ENCODE measurements around the gene CELSR2.

CELSR2 gene

DNA sequence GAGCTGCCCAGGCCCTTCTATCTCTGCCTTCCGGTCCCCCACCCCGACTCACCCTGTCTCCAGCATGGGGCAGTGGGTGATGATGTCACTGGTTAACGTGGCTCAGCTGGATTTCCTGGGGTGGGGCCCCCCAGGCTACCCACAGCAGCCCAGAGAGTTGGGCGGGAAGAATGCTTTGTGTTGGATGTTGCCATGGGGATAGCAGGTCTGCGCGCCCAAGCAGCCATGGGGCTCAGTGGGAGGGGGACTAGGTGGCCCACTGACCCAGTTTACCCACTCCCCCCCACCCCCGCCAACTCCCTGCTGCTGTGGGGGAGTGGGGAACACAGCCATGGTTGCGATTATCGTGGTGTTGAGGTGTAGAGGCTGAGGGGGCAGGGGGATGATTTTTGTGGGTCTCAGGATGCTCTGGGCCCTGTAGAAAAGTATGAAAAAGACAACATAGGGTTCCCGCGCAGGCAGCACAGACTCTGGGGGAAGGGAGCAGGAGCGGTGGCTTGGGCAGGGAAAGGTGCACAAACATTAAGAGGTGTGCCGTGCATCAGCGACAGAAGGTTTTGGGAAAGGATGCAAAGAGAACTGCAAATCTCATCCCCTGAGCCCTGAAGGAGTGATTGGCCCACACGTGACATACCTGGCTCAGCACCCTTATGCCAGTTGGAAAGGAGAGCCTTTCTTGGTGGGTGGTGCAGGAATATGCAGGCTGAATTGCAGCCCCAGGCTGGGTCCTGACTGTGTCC, 8.5 kb downstream of the CELSR2 start:
- Histone ChIP-seq H3K9me3 (ENCODE audit: control insufficient read depth, insufficient read depth, low read length) (no peaks in the 10 kb centered on the region), H3K9me2 (replicated peaks; ENCODE audit: control insufficient read depth, low read length) (no peaks in the 10 kb centered on the region), H3K4me3 (ENCODE audit: low read length) (no peak overlapping the region), H3K4me1 (ENCODE audit: control insufficient read depth, low read length) (peaks cover 18% of the 10 kb centered on the region), H3F3A (ENCODE audit: control insufficient read depth, insufficient read depth) (no peaks in the 10 kb centered on the region), H3K27me3 (ENCODE audit: control insufficient read depth, low read length) (no peaks in the 10 kb centered on the region), H3K27ac (ENCODE audit: low read depth, low read length) (no peak overlapping the region), H3K36me3 (ENCODE audit: control insufficient read depth, low read length) (no peaks in the 10 kb centered on the region), H3K4me2 (ENCODE audit: low read length) (no peak overlapping the region), H3K79me2 (ENCODE audit: control insufficient read depth, low read length) (no peaks in the 10 kb centered on the region), H4K20me1 (ENCODE audit: control insufficient read depth, insufficient read depth, low read depth, low read length) (no peaks in the 10 kb centered on the region)
- TF ChIP-seq EZH2phosphoT487 (IDR thresholded peaks at IDR 0.05; ENCODE audit: borderline replicate concordance, low read length): no peak

DNA sequence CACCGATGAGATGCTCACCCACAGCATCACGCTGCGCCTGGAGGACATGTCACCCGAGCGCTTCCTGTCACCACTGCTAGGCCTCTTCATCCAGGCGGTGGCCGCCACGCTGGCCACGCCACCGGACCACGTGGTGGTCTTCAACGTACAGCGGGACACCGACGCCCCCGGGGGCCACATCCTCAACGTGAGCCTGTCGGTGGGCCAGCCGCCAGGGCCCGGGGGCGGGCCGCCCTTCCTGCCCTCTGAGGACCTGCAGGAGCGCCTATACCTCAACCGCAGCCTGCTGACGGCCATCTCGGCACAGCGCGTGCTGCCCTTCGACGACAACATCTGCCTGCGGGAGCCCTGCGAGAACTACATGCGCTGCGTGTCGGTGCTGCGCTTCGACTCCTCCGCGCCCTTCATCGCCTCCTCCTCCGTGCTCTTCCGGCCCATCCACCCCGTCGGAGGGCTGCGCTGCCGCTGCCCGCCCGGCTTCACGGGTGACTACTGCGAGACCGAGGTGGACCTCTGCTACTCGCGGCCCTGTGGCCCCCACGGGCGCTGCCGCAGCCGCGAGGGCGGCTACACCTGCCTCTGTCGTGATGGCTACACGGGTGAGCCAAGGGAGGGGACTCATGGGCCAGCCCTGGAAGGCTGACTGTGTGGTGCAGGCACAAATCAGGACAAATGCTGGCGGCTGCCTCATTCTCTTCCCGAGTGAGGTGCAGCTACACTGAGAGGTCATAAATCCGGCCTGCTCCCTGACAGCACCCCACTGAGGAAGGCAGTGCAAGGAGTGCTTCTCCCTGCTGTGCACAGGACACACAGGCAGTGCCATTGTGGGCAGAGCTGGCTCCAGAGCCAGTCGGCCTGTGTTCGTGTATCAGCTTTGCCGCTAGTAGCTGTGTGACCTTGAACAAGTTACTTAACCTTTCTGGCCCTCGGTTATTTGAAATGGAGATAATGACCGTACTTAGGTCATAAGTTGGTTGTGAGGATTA, 9.4 kb downstream of the CELSR2 start:
- TF ChIP-seq CTCF (IDR thresholded peaks at IDR 0.05; ENCODE audit: low read depth, low read length, poor library complexity, severe bottlenecking) (no peak), EZH2phosphoT487 (IDR thresholded peaks at IDR 0.05; ENCODE audit: borderline replicate concordance, low read length) (no peak)
- Histone ChIP-seq H4K20me1 (ENCODE audit: control insufficient read depth, insufficient read depth, low read depth, low read length) (no peaks in the 10 kb centered on the region), H3K9me2 (replicated peaks; ENCODE audit: control insufficient read depth, low read length) (no peaks in the 10 kb centered on the region), H3K4me3 (ENCODE audit: low read length) (no peak overlapping the region), H3K9me3 (ENCODE audit: control insufficient read depth, insufficient read depth, low read length) (no peaks in the 10 kb centered on the region), H3K36me3 (ENCODE audit: control insufficient read depth, low read length) (no peaks in the 10 kb centered on the region), H3K4me2 (ENCODE audit: low read length) (no peak overlapping the region), H3K4me1 (ENCODE audit: control insufficient read depth, low read length) (peaks cover 10% of the 10 kb centered on the region), H3K27ac (ENCODE audit: low read depth, low read length) (no peak overlapping the region), H3F3A (ENCODE audit: control insufficient read depth, insufficient read depth) (no peaks in the 10 kb centered on the region), H3K79me2 (ENCODE audit: control insufficient read depth, low read length) (no peaks in the 10 kb centered on the region), H3K27me3 (ENCODE audit: control insufficient read depth, low read length) (no peaks in the 10 kb centered on the region)

DNA sequence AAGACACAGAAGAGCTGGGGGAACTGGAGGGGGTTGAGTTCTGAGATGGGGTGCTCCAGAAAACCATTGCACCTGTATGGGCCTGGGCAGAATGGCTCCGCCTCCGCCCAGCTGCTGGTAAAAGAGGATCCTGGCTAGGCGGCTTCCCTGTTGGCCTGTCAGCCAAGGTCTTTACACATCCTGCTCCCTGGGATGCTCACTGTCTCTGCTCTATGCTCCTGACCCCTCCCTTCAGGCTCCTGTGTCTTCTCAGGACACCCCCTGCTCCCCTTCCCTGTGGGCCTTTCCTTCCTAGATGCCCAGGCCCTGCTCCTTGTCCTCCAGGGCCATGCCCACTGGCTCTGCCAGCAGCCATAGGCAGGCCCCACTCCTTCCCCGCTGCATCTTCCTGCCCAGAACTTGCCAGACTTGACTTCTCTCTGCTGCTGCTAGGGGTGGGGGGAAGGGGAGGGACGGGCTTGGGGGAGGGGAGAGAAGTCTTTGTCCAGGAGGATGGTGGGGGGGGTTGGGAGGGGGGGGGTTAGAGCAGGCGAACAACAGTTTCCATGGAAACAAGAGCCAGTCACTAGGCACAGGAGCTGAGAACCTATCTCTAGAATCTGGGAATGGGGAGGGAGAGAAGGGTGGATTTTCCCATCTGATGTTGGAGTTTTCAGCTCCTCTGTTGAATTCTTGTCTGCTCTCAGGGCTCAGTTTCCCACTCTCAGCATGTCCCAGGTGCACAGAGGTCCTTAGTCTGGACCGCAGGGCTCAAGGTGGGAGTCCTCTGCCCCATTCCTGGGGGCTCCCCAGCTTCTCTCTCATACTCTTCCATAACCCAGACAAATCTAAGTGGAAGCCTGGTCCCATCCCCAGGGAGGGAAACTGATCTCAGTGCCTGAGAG, 10.6 kb downstream of the CELSR2 start:
- H3K4me1 ChIP-seq (ENCODE audit: control insufficient read depth, low read length): no peaks in the 10 kb centered on the region

GRCh38 chr1:109261006-109261405, 11.7 kb downstream of the CELSR2 start:
- Histone ChIP-seq H3K36me3 (ENCODE audit: control insufficient read depth, low read length) (no peaks in the 10 kb centered on the region), H3K4me3 (ENCODE audit: low read length) (no peak overlapping the region), H3K9me2 (replicated peaks; ENCODE audit: control insufficient read depth, low read length) (no peaks in the 10 kb centered on the region), H3K27ac (ENCODE audit: low read depth, low read length) (no peak overlapping the region), H4K20me1 (ENCODE audit: control insufficient read depth, insufficient read depth, low read depth, low read length) (no peaks in the 10 kb centered on the region), H3K9me3 (ENCODE audit: control insufficient read depth, insufficient read depth, low read length) (no peaks in the 10 kb centered on the region), H3K4me1 (ENCODE audit: control insufficient read depth, low read length) (no peaks in the 10 kb centered on the region), H3K4me2 (ENCODE audit: low read length) (no peak overlapping the region), H3K79me2 (ENCODE audit: control insufficient read depth, low read length) (no peaks in the 10 kb centered on the region), H3K27me3 (ENCODE audit: control insufficient read depth, low read length) (no peaks in the 10 kb centered on the region), H3F3A (ENCODE audit: control insufficient read depth, insufficient read depth) (no peaks in the 10 kb centered on the region)
- TF ChIP-seq EZH2phosphoT487 (IDR thresholded peaks at IDR 0.05; ENCODE audit: borderline replicate concordance, low read length) (no peak), CTCF (IDR thresholded peaks at IDR 0.05; ENCODE audit: low read depth, low read length, poor library complexity, severe bottlenecking) (no peak)

More for the DNA sequence above, 10.6 kb downstream of the CELSR2 start:
- Histone ChIP-seq H3K79me2 (ENCODE audit: control insufficient read depth, low read length) (no peaks in the 10 kb centered on the region), H3K36me3 (ENCODE audit: control insufficient read depth, low read length) (no peaks in the 10 kb centered on the region), H3K9me2 (replicated peaks; ENCODE audit: control insufficient read depth, low read length) (no peaks in the 10 kb centered on the region), H3K4me2 (ENCODE audit: low read length) (no peak overlapping the region), H3K4me3 (ENCODE audit: low read length) (no peak overlapping the region), H3K27ac (ENCODE audit: low read depth, low read length) (no peak overlapping the region), H3F3A (ENCODE audit: control insufficient read depth, insufficient read depth) (no peaks in the 10 kb centered on the region), H3K27me3 (ENCODE audit: control insufficient read depth, low read length) (no peaks in the 10 kb centered on the region), H4K20me1 (ENCODE audit: control insufficient read depth, insufficient read depth, low read depth, low read length) (no peaks in the 10 kb centered on the region), H3K9me3 (ENCODE audit: control insufficient read depth, insufficient read depth, low read length) (no peaks in the 10 kb centered on the region)
- TF ChIP-seq EZH2phosphoT487 (IDR thresholded peaks at IDR 0.05; ENCODE audit: borderline replicate concordance, low read length): no peak
